H9 (cell line): ENCODE data around the gene CEP112. TPM values are rescaled to one million over a fixed set of nuclear protein-coding genes. Genes with fewer than 3 reads are reported as not detected.

Experiments
- DNase-seq: peaks from one replicate; pipeline ENCODE4 v3.0.0-alpha.2; 2017
- H2AFZ ChIP-seq: one replicate; pipeline ENCODE4 v1.6.1; 2013; ENCODE audit warnings: mild to moderate bottlenecking, low read length, control low read depth, moderate library complexity
- H2AK5ac ChIP-seq: 2 replicates; pipeline ENCODE4 v1.6.1; 2013; ENCODE audit warnings: low read length, control low read depth, mixed read lengths; ENCODE audit not compliant: insufficient read length
- H2BK120ac ChIP-seq: one replicate; pipeline ENCODE4 v1.6.1; 2013; ENCODE audit warnings: low read depth, mild to moderate bottlenecking, low read length, control low read depth, inconsistent platforms; ENCODE audit not compliant: poor library complexity, severe bottlenecking
- H2BK12ac ChIP-seq: 2 replicates; pipeline ENCODE4 v1.6.1; 2013; ENCODE audit warnings: low read length, control low read depth, mixed read lengths, low read depth; ENCODE audit not compliant: insufficient read length
- H2BK15ac ChIP-seq: 2 replicates; pipeline ENCODE4 v1.6.1; 2013; ENCODE audit warnings: low read depth, low read length, control low read depth
- H2BK20ac ChIP-seq: one replicate; pipeline ENCODE4 v1.6.1; 2013; ENCODE audit warnings: low read depth, mild to moderate bottlenecking, low read length, control low read depth, inconsistent platforms; ENCODE audit not compliant: poor library complexity, severe bottlenecking
- H2BK5ac ChIP-seq: 2 replicates; pipeline ENCODE4 v1.6.1; 2013; ENCODE audit warnings: low read length, control low read depth, mixed read lengths; ENCODE audit not compliant: insufficient read length
- H3K14ac ChIP-seq: 2 replicates; pipeline ENCODE4 v1.6.1; 2013; ENCODE audit warnings: low read length, control low read depth; ENCODE audit not compliant: insufficient read depth
- H3K18ac ChIP-seq: 2 replicates; pipeline ENCODE4 v1.6.1; 2013; ENCODE audit warnings: low read depth, mild to moderate bottlenecking, mixed read lengths, low read length, control low read depth; ENCODE audit not compliant: insufficient read length
- H3K23ac ChIP-seq: 2 replicates; pipeline ENCODE4 v1.6.1; 2013; ENCODE audit warnings: low read length, control low read depth, mixed read lengths, low read depth; ENCODE audit not compliant: insufficient read length
- H3K23me2 ChIP-seq: 2 replicates; pipeline ENCODE4 v1.6.1; 2013; ENCODE audit warnings: low read depth, mild to moderate bottlenecking, mixed read lengths, low read length, control low read depth; ENCODE audit not compliant: insufficient read length, poor library complexity, severe bottlenecking
- H3K27ac ChIP-seq: 2 replicates; pipeline ENCODE4 v1.5.1; 2013; ENCODE audit warnings: low read length, control low read depth, mixed read lengths, low read depth; ENCODE audit not compliant: insufficient read length
- H3K27me3 ChIP-seq: 2 replicates; pipeline ENCODE4 v1.6.1; 2013; ENCODE audit warnings: low read length, control low read depth, inconsistent platforms; ENCODE audit not compliant: insufficient read depth
- H3K4ac ChIP-seq: 2 replicates; pipeline ENCODE4 v1.6.1; 2013; ENCODE audit warnings: low read depth, mild to moderate bottlenecking, control low read depth, inconsistent platforms, low read length, moderate library complexity
- H3K4me1 ChIP-seq: 2 replicates; pipeline ENCODE4 v1.6.1; 2013; ENCODE audit warnings: low read length, control low read depth, inconsistent platforms; ENCODE audit not compliant: insufficient read depth
- H3K4me2 ChIP-seq: 2 replicates; pipeline ENCODE4 v1.6.1; 2013; ENCODE audit warnings: low read length, control low read depth, mixed read lengths; ENCODE audit not compliant: insufficient read length, insufficient read depth
- H3K56ac ChIP-seq: 2 replicates; pipeline ENCODE4 v1.6.1; 2013; ENCODE audit warnings: low read depth, mild to moderate bottlenecking, mixed read lengths, low read length, control low read depth; ENCODE audit not compliant: insufficient read length
- H3K79me1 ChIP-seq: 2 replicates; pipeline ENCODE4 v1.6.1; 2013; ENCODE audit warnings: low read depth, mild to moderate bottlenecking, moderate library complexity, low read length, control low read depth, inconsistent platforms; ENCODE audit not compliant: insufficient read depth, poor library complexity, severe bottlenecking
- H3K79me2 ChIP-seq: 2 replicates; pipeline ENCODE4 v1.6.1; 2013; ENCODE audit warnings: low read length, control low read depth, inconsistent platforms; ENCODE audit not compliant: insufficient read depth
- H3K9ac ChIP-seq: 2 replicates; pipeline ENCODE4 v1.6.1; 2013; ENCODE audit warnings: low read length, control low read depth, mixed read lengths; ENCODE audit not compliant: insufficient read length; ENCODE audit errors: extremely low read depth
- H3K9me3 ChIP-seq: one replicate; pipeline ENCODE4 v1.6.1; 2013; ENCODE audit warnings: low read depth, low read length, inconsistent platforms; ENCODE audit not compliant: control insufficient read depth
- H3T11ph ChIP-seq: one replicate; pipeline ENCODE4 v1.6.1; 2013; ENCODE audit warnings: mild to moderate bottlenecking, low read length, control low read depth, inconsistent platforms
- H4K20me1 ChIP-seq: one replicate; pipeline ENCODE4 v1.6.1; 2013; ENCODE audit not compliant: control insufficient read depth, insufficient read length, insufficient read depth
- H4K5ac ChIP-seq: 2 replicates; pipeline ENCODE4 v1.6.1; 2013; ENCODE audit warnings: low read depth, mild to moderate bottlenecking, mixed read lengths, low read length, control low read depth; ENCODE audit not compliant: insufficient read length
- H4K8ac ChIP-seq: replicated peaks from 2 replicates; pipeline ENCODE4 v1.6.1; 2013; ENCODE audit warnings: low read length, control low read depth, mixed read lengths, low read depth; ENCODE audit not compliant: insufficient read length
- H4K91ac ChIP-seq: 2 replicates; pipeline ENCODE4 v1.6.1; 2013; ENCODE audit warnings: low read depth, mild to moderate bottlenecking, moderate library complexity, mixed read lengths, low read length, control low read depth; ENCODE audit not compliant: insufficient read length
- H3K27ac Mint-ChIP-seq, 3 experiments: 2 replicates in 2 of 3; 3 replicates in 1 of 3; pipeline ENCODE4 v1.8.0; 2020 to 2021; ENCODE audit warnings: mixed read lengths in 3 of 3, mild to moderate bottlenecking in 1 of 3, moderate library complexity in 1 of 3
- H3K27me3 Mint-ChIP-seq: 2 replicates; pipeline ENCODE4 v1.8.0; 2021; ENCODE audit warnings: low read depth, mild to moderate bottlenecking, moderate library complexity, mixed read lengths
- H3K36me3 Mint-ChIP-seq, 3 experiments: 2 replicates in 2 of 3; 3 replicates in 1 of 3; pipeline ENCODE4 v1.8.0; 2020 to 2021; ENCODE audit warnings: low read depth in 3 of 3, mixed read lengths in 3 of 3; ENCODE audit not compliant: insufficient read depth in 1 of 3
- H3K4me1 Mint-ChIP-seq, 2 experiments: 2 replicates each; pipeline ENCODE4 v1.8.0; 2020; ENCODE audit warnings: mixed read lengths in 2 of 2
- H3K4me3 Mint-ChIP-seq, 2 experiments: 2 replicates in 1 of 2; 3 replicates in 1 of 2; pipeline ENCODE4 v1.8.0; 2020 to 2021; ENCODE audit warnings: mild to moderate bottlenecking in 2 of 2, mixed read lengths in 2 of 2, moderate library complexity in 1 of 2
- H3K9me3 Mint-ChIP-seq, 2 experiments: 2 replicates in 1 of 2; 3 replicates in 1 of 2; pipeline ENCODE4 v1.8.0; 2020; ENCODE audit warnings: mild to moderate bottlenecking in 2 of 2, mixed read lengths in 2 of 2, moderate library complexity in 1 of 2
- CTCF ChIP-seq: fragments of 200-600 bp; sonication (generic); conservative IDR thresholded peaks from 3 replicates; pipeline ENCODE4 v1.8.0; 2021; ENCODE audit warnings: antibody characterized with exemption, mild to moderate bottlenecking
- WGBS: extraction: QIAGEN DNeasy Blood & Tissue Kit; methylation state at CpG from one replicate; pipeline ENCODE4 v1.1.7; 2013; ENCODE audit warnings: missing lambda C conversion rate, low lambda C conversion rate, mixed read lengths; ENCODE audit not compliant: insufficient read length; ENCODE audit errors: extremely low coverage; 5-methylcytosine and 5-hydroxymethylcytosine counted together
- total RNA-seq: library from RNA; stranded (reverse); gene quantifications from 2 replicates; pipeline ENCODE4 v1.2.1, GENCODE V29; 2021

CEP112 gene
- total RNA-seq, 1 experiment from 2014 or later = 5.4 TPM

- Histone ChIP-seq H2BK12ac (no peak overlapping the region), H3K14ac (no peak overlapping the region), H2BK120ac (no peak overlapping the region), H3K18ac (no peak overlapping the region), H4K91ac (no peak overlapping the region), H2AFZ (no peak overlapping the region), H2BK20ac (no peak overlapping the region), H3K9me3 (no peaks in the 10 kb centered on the region), H3K27ac (no peak overlapping the region), H3K23ac (no peak overlapping the region), H2BK15ac (no peak overlapping the region), H4K5ac (no peak overlapping the region), H3K27me3 (no peaks in the 10 kb centered on the region), H4K20me1 (no peaks in the 10 kb centered on the region), H3T11ph (no peak overlapping the region), H2BK5ac (no peak overlapping the region), H4K8ac (no peak overlapping the region), H3K79me1 (no peaks in the 10 kb centered on the region), H3K4me2 (no peak overlapping the region), H3K56ac (no peak overlapping the region), H3K79me2 (no peaks in the 10 kb centered on the region), H2AK5ac (no peak overlapping the region), H3K4ac (no peak overlapping the region), H3K4me1 (no peaks in the 10 kb centered on the region; the same call in 1 of the 2 replicates), H3K9ac (no peak overlapping the region), H3K23me2 (no peaks in the 10 kb centered on the region)
- Mint-ChIP-seq H3K4me3 (no peak overlapping the region), H3K36me3 (no peaks in the 10 kb centered on the region), H3K4me1 (peaks cover 0 to 3% of the 10 kb centered on the region in 2 experiments; a peak in 1 of 4 replicates), H3K9me3 (no peaks in the 10 kb centered on the region; a peak in 1 of 5 replicates), H3K27me3 (no peaks in the 10 kb centered on the region), H3K27ac (no peak overlapping the region)
- TF ChIP-seq CTCF = no peak
- no peak for DNase-seq
- no CpG with 5 or more reads among the region's 3 CpGs for WGBS
Observed at GRCh38 chr17:65893692-65894279, 298.1 kb downstream of the CEP112 start.
